ENCODE results near the gene CCDC57.
"Not testable (repeated sequence)": the region's sequence is repeated elsewhere in the genome, so short reads cannot be mapped to it uniquely, and the experiment has no call there.

The CCDC57 gene

DNA sequence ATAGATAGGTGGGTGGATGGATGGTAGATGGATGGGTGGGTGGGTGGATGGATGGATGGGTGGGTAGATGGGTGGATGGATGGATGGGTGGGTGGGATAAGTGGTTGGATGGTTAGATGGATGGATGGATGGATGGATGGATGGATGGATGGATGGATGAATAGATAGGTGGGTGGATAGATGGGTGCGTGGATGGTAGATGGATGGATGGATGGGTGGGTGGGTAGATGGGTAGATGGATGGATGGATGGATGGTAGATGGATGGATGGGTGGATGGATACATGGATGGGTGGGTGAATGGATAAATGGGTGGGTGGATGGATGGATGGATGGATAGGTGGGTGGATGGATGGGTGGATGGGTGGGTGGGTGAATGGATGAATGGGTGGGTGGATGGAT is 64.6 kb downstream of the CCDC57 start:
- DNase-seq (ENCODE audit: low read depth): no peak
- H3K4me3 ChIP-seq (ENCODE audit: low read depth, low read length): no peak overlapping the region
- TF ChIP-seq, protein P1, sequence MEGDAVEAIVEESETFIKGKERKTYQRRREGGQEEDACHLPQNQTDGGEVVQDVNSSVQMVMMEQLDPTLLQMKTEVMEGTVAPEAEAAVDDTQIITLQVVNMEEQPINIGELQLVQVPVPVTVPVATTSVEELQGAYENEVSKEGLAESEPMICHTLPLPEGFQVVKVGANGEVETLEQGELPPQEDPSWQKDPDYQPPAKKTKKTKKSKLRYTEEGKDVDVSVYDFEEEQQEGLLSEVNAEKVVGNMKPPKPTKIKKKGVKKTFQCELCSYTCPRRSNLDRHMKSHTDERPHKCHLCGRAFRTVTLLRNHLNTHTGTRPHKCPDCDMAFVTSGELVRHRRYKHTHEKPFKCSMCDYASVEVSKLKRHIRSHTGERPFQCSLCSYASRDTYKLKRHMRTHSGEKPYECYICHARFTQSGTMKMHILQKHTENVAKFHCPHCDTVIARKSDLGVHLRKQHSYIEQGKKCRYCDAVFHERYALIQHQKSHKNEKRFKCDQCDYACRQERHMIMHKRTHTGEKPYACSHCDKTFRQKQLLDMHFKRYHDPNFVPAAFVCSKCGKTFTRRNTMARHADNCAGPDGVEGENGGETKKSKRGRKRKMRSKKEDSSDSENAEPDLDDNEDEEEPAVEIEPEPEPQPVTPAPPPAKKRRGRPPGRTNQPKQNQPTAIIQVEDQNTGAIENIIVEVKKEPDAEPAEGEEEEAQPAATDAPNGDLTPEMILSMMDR (IDR thresholded peaks at IDR 0.05; ENCODE audit: insufficient read depth, low read depth, low read length, missing control alignments): no peak

DNA sequence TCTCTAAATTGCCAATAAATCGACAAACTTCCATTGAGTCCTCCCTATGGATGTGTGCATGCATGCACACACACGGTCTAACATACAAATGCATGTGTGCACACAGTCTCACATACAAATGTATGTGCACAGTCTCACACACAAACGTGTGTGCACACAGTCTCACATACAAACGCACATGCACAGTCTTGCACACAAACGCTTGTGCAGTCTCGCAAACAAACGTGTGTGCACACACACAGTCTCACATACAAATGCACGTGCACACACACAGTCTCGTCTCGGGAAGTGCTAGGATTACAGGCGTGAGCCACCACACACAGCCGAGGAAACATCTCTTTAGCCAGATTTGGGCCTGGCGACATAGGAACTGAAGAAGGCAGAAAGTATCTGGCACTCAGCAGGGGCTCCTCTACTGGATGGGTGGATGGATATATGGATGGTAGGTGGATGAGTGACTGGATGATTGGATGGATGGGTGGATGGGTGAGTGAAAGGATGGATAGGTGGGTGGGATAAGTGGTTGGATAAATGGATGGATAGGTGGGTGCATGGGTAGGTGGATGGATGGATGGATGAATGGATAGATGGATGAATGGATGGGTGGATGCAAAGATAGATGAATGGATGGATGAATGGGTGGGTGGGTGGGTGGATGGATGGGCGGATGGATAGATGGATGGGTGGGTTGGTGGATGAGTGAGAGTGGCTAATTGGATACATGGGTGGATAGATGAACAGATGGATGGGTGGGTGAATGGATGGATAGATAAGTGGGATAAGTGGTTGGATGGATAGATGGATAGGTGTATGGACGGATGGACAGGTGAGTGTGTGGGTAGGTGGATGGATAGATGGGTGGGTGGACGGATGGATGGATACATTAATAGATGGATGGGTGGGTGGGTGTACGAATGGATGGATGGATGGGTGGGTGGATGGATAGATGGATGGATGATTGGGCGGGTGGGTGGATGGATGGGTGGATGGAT is 65.7 kb downstream of the CCDC57 start:
- TF ChIP-seq, protein P1 (IDR thresholded peaks at IDR 0.05; ENCODE audit: insufficient read depth, low read depth, low read length, missing control alignments): no peak
- no peak overlapping the region for H3K4me3 ChIP-seq (ENCODE audit: low read depth, low read length)
- no peak for DNase-seq (ENCODE audit: low read depth)

DNA sequence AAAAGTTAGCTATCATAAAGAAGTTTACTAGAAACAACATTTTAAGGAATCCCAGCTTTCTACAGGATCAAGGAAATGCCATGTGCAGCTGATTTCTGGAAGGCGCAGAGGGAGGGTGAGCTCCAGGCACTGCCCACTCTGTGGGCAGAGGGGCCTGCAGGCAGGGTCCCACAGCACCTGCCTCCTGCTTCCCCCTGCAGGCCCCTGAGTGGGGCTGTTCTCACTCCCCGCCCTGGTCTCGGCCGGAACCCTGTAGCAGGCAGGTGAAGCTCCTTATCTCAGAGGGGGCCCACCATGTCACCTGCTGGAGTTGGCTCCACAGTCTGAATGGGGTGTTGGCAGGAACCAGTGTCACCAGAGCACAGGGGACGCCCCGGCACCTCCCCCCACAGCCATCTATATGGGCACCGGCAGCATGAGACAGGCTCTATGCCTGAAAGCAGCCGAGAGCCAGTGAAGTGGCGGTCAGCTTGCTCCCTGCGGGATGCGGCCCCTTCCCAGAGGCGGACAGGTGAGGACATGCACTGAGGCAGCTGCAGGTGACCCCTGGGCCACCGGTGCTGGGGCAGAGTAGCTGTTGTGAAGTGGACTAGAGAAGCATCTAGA is 67.0 kb downstream of the CCDC57 start:
- H3K4me3 ChIP-seq (ENCODE audit: low read depth, low read length): no peak overlapping the region
- DNase-seq (ENCODE audit: low read depth): no peak
- TF ChIP-seq, protein P1 (IDR thresholded peaks at IDR 0.05; ENCODE audit: insufficient read depth, low read depth, low read length, missing control alignments): no peak

DNA sequence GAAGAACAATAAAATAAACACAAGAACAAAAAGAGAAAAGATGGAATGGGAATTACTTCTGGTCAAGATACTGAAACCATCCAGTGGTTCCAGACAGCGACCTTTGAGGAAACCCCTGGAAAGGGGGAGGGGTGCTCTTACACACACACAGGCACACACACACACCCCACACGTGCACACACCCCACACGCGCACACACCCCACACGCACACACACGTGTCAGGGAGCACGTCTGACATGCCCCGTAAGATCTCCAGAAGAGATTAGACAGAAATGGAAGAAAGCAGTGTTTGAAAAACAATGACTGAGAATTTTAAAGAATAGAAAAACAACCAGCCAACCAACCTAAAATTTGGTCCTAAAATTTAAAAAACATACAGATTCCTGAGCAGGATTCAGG is 69.3 kb downstream of the CCDC57 start:
- TF ChIP-seq, protein P1 (IDR thresholded peaks at IDR 0.05; ENCODE audit: insufficient read depth, low read depth, low read length, missing control alignments): no peak
- H3K4me3 ChIP-seq (ENCODE audit: low read depth, low read length): no peak overlapping the region
- DNase-seq (ENCODE audit: low read depth): no peak

DNA sequence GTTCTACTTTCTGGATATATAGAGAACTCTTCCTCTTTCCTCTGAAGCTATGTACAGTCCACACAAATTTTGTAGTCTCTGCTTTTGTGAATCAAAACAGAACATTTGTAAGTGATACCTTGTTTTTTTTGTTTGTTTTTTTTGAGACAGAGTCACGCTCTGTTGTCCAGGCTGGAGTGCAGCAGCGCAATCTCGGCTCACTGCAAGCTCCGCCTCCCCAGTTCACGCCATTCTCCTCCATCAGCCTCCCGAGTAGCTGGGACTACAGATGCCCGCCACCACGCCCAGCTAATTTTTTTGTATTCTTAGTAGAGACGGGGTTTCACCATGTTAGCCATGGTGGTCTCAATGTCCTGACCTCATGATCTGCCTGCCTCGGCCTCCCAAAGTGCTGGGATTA is 72.7 kb downstream of the CCDC57 start:
- not testable (repeated sequence) for H3K4me3 ChIP-seq (ENCODE audit: low read depth, low read length); DNase-seq (ENCODE audit: low read depth)

DNA sequence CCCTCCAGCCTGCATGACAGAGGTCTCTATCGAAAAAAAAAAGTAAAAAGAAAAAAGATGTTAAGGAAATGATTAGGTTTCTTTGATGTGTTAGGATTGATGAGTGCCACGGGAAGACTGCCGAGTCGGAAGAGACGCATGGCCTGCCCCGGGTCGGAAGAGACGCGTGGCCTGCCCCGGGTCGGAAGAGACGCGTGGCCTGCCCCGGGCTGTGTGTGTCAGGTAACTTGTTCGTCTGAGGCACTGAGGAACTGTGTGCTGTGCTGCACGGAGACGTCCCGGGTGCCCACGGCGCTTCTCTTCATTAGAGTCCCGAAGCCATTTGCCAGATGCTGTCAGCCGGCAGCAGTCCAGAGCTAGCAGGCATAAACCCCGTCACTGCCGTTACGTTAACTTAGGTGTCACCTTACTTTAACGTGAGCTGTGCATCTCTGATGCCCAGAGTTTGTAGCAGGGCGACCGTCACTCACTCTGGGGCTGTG is 74.1 kb downstream of the CCDC57 start:
- no peak overlapping the region for H3K4me3 ChIP-seq (ENCODE audit: low read depth, low read length)
- TF ChIP-seq, protein P1 (IDR thresholded peaks at IDR 0.05; ENCODE audit: insufficient read depth, low read depth, low read length, missing control alignments): no peak
- no peak for DNase-seq (ENCODE audit: low read depth)

DNA sequence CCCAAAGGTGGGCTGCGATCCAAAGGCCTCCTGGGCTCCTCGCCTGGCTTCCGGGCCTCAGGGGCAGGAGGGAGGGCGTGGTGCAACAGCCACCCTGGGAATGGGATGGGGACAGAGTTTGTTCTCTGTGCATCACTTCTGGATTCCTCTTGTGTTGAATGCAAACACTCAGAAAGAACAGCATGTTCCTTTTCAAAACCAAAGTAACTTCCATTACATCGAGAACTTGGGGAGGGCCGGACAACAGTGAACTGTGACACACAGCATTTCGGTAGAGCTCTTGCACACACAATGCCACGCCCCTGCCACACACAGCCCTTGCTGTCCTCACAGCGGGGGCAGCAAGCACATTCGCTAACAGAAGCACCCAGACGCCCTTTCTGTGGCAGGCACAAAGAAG is 78.5 kb downstream of the CCDC57 start:
- TF ChIP-seq, protein P1 (IDR thresholded peaks at IDR 0.05; ENCODE audit: insufficient read depth, low read depth, low read length, missing control alignments): no peak
- no peak overlapping the region for H3K4me3 ChIP-seq (ENCODE audit: low read depth, low read length)
- DNase-seq (ENCODE audit: low read depth): no peak

DNA sequence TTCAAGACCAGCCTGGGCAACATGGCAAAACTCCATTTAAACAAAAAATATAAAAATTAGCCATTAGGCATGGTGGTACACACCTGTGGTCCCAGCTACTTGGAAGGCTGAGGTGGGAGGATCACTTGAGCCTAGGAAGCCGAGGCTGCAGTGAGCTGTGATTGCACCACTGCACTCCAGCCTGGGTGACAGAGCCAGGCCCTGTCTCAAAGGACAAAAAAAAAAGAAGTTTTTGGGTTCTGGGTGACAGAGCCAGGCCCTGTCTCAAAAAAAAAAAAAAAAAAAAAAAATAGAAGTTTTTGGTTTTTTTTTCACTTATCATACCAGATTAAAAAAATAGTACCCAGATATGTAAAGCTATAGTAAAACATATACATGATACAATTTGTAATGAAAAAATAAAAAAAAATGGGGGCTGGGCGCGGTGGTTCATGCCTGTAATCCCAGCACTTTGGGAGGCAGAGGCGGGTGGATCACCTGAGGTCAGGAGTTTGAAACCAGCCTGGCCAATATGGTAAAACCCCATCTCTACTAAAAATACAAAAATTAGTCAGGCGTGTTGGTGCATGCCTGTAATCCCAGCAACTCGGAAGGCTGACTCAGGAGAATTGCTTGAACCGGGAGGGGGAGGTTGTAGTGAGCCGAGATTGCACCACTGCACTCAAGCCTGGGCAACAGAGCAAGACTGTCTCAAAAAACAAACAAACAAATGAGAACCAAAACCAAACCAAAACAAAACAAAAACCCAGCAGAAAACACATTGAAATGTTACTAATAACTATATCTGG is 79.3 kb downstream of the CCDC57 start:
- peak; percentile 52 for DNase-seq (ENCODE audit: low read depth)
- not testable (repeated sequence) for H3K4me3 ChIP-seq (ENCODE audit: low read depth, low read length)

Measured in GM12865 (cell line).